NCI-H526 treated with DMSO at 0.1 percent for 48 hours (cell line): ENCODE measurements around the gene OR51B5.
"Not testable (repeated sequence)": the region's sequence is repeated elsewhere in the genome, so short reads cannot be mapped to it uniquely, and the experiment has no call there.

ENCODE experiments used
- DNase-seq: peaks from one replicate; lab custom pipeline; 2025; lab: John Stamatoyannopoulos, UW

OR51B5 gene

GRCh38 chr11:5335170-5335569 lies 8.2 kb downstream of the OR51B5 start:
- no peak for DNase-seq

GRCh38 chr11:5324197-5324596 lies 19.1 kb downstream of the OR51B5 start, which contains the start of gene OR51B2:
OR51B2 (minus strand) TSS chr11:5324297; CDS start chr11:5324297, 0 bp downstream.
- DNase-seq: no peak

GRCh38 chr11:5317292-5317691 lies 26.0 kb downstream of the OR51B5 start:
- DNase-seq: peak; percentile 7

- DNase-seq: not testable (repeated sequence)
These were observed 29.8 kb downstream of the OR51B5 start for GRCh38 chr11:5313326-5314023.

- no peak for DNase-seq
These were observed 32.9 kb downstream of the OR51B5 start for GRCh38 chr11:5310423-5310822.

GRCh38 chr11:5307256-5308019 lies 35.9 kb downstream of the OR51B5 start:
- no peak for DNase-seq

GRCh38 chr11:5304046-5304445 lies 39.3 kb downstream of the OR51B5 start:
- no peak for DNase-seq

- DNase-seq: no peak
These were observed 39.7 kb downstream of the OR51B5 start for GRCh38 chr11:5303626-5304025.

- DNase-seq: no peak
These were observed 41.5 kb downstream of the OR51B5 start, which contains the start of gene OR51B4 for GRCh38 chr11:5301846-5302245. OR51B4 (minus strand) TSS chr11:5301946; CDS start chr11:5301946, 0 bp downstream.

GRCh38 chr11:5300251-5300650 lies 43.1 kb downstream of the OR51B5 start:
- no peak for DNase-seq

GRCh38 chr11:5298451-5298850 lies 44.9 kb downstream of the OR51B5 start:
- no peak for DNase-seq

- no peak for DNase-seq
These were observed 45.5 kb downstream of the OR51B5 start for GRCh38 chr11:5297721-5298323.

- DNase-seq: not testable (repeated sequence)
These were observed 48.9 kb downstream of the OR51B5 start for GRCh38 chr11:5294342-5294995.

GRCh38 chr11:5293028-5293427 lies 50.3 kb downstream of the OR51B5 start:
- DNase-seq: no peak
